Stimulated activated CD4-positive, alpha-beta T cell treated with anti-CD3 and anti-CD28 coated beads, Interleukin-1b, Interleukin-23, amount 100 ng/mL, for 48 hours (primary cell): ENCODE results near the gene UCK2.

ENCODE experiments used
- DNase-seq: peaks from one replicate; pipeline ENCODE4 v3.0.0-alpha.2; 2020

The UCK2 gene

GRCh38 chr1:165856021-165856420 is 28.6 kb downstream of the UCK2 start:
- DNase-seq, result no peak

- DNase-seq, result no peak
Measured at GRCh38 chr1:165856606-165857005, 29.2 kb downstream of the UCK2 start.

- DNase-seq, result no peak
Measured at GRCh38 chr1:165857046-165857801, 29.8 kb downstream of the UCK2 start.

GRCh38 chr1:165858364-165858823 is 31.0 kb downstream of the UCK2 start:
- DNase-seq, result no peak

GRCh38 chr1:165858967-165859845 is 31.8 kb downstream of the UCK2 start:
- DNase-seq, result no peak

DNA sequence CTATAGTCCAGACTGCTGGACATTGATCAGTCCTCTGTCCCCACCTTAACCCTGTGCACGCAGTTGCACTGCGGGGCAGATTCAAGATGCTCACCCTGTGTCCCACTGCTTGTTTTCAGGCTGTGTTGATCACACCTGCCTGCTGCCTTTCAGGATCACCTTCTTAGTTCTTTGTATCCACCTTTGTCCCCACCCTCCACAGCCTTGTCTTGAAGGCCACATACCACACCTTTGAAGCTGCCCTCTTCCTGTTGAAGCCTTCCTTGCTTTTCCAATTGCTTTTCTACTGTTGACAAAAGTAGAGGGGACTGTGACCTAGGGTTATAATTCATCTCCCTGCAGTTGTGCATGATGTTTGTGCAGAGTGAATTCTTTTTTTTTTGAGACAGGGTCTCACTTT is 32.7 kb downstream of the UCK2 start:
- no peak for DNase-seq

GRCh38 chr1:165861911-165862310 is 34.5 kb downstream of the UCK2 start:
- no peak for DNase-seq

- no peak for DNase-seq
Measured at GRCh38 chr1:165862448-165862847, 35.0 kb downstream of the UCK2 start.

- no peak for DNase-seq
Measured at GRCh38 chr1:165863346-165863745, 35.9 kb downstream of the UCK2 start.

DNA sequence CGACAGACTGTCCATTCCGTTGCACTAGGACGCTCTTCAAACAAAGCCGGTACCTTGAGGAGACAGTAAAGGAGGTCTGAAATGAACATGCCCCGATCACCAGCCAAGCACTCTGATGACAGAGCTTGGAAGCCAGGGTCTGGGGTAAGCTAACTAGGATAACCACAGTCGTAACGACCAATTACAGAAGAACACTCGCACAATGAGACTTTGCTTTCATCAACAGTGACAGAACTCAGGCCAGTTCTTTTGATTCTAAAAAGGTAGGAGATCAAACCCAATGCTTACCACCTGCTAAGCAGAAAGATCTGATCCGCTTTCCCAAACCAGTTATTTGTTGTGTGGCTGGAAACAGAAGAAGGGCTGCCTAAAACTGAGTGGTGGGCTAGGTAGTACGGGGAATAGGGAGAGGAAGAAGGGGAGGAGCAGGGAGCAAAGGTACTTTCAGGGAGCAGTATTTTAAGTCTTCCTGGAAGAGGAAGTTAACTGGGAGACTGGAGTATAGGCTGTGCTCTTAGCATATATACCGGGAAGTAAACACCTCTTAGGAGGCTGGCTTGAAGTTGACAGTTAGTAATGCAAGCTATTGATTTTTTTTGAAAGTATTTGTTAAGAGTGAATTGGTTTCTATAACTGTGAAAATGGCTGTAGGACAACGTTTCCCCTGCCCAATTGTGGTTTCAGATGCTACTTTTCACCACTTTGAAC is 38.4 kb downstream of the UCK2 start:
- no peak for DNase-seq

- no peak for DNase-seq
Measured at GRCh38 chr1:165869343-165869742, 41.9 kb downstream of the UCK2 start.

- peak; percentile 53 for DNase-seq
Measured at GRCh38 chr1:165871311-165872067, 44.1 kb downstream of the UCK2 start.

DNA sequence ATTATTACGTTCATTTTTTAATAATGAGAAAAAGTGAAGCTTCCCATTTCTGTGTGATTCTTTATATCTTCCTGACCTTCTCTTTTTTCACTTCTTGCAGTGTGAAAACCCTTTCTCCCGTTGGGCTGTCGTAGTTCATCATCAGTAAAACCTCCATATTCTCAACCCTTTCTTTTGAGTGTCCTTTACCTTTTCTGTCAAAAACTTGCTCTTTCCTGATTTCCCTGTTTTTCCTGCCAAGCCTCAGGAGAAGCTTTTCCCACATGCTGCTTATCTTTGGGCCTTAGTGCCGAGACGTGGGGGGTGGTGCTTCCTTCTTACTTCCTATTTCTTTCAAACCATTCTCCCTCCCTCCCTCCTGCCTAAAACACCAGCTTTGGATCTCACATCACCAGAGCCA is 46.1 kb downstream of the UCK2 start:
- no peak for DNase-seq

DNA sequence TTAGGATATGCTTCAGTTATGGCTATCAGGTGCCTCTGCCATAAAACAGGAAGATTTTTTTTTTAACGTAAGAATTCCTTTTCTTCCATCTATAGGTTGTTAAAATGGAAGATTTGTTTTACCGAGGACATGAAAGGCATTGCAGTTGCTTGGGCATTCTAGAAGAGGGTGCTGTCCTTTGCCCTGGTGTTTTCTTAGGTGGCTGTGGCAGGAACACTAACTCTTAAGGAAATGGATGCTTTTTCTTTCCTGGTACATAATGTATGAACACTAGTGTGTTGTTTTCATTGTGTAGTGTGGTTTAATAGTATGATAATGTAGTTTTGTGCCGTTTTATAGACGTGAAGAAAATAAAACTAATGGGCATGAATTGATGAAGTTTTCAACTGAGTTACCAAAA is 47.2 kb downstream of the UCK2 start:
- DNase-seq, result no peak

- DNase-seq, result no peak
Measured at GRCh38 chr1:165875171-165875570, 47.8 kb downstream of the UCK2 start.

DNA sequence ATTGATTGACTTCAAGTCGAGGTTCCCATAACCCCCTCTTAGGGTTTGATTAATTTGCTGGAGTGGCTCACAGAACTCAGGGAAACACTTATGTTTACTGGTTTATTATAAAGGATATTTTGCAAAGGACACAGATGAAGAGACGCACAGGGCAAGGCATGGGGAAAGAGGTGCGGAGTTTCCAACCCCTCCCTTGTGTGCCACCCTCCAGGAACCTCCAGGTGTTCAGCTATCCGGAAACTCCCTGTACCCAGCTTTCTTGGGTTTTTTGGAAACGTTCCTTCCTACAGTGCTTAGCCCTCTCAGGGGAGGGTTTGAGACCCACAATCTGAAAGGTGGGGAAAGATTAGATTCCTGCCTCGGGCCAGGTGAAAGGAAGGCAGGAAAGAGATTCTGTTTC is 48.2 kb downstream of the UCK2 start:
- DNase-seq, result no peak

GRCh38 chr1:165876121-165876520 is 48.7 kb downstream of the UCK2 start:
- no peak for DNase-seq

GRCh38 chr1:165877411-165877810 is 50.0 kb downstream of the UCK2 start:
- DNase-seq, result no peak

GRCh38 chr1:165877940-165878556 is 50.6 kb downstream of the UCK2 start:
- DNase-seq, result no peak

DNA sequence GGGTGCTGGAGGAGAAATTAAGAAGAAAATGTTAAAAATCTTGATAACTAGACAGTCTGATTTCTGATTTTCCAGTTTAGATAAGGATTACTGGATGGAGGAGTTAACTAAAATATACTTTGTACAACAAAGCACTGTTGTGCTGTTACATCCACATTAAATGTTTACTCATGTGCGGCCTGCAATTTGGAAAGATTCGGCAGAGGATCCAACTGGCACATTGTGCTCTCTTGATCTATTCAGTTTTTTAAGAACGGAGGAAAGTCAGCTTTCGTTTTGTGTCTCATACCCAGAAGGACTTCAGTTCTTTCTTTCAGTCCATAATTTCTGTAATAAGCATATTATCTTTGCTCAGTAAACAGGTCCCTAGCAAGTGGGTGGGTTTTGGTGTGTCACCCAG is 52.5 kb downstream of the UCK2 start:
- no peak for DNase-seq

DNA sequence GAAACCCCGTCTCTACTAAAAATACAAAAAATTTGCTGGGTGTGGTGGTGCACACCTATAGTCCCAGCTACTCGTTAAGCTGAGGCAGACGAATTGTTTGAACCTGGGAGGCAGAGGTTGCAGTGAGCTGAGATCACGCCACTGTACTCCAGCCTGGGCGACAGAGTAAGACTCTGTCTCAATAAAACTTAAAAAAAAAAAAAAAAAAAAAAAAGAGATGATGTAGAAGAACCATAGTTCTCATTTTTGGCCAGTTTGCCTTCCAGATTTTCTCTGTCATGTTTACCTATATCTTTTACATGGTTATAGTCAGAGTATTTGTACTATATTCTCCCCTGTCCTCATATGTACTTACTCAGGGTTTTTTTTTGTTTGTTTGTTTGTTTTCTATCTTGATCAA is 53.6 kb downstream of the UCK2 start:
- no peak for DNase-seq

GRCh38 chr1:165882168-165882837 is 54.9 kb downstream of the UCK2 start:
- no peak for DNase-seq
